ENCODE data around the gene SLC5A7.

SLC5A7 gene

GRCh38 chr2:107986278-107987217 is at the start of gene SLC5A7:
Gene SLC5A7, plus strand, starts transcription at chr2:107986524. Its CDS starts 1,632 bp downstream, at chr2:107988156.
- no peak for DNase-seq

GRCh38 chr2:107961395-107961794 is 24.9 kb upstream of the SLC5A7 start:
- DNase-seq: no peak

DNA sequence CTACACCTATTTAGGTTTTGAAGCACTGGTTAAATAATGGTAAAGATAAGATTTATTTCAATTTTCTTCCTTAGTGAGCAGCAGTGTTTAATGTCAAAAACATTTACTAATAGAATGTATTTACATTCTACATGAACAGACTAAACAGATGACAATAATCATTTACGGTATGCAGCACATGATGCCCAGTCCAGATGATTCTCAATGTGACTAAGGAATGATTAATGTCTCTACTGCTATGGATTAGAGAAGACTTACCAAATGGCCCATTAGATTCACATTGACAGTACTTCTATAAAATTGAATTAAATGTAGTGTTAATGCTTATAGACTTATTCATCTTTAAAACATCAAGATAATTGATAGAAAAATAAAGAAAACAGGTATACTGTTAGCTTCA is 22.1 kb upstream of the SLC5A7 start:
- no peak for DNase-seq

DNA sequence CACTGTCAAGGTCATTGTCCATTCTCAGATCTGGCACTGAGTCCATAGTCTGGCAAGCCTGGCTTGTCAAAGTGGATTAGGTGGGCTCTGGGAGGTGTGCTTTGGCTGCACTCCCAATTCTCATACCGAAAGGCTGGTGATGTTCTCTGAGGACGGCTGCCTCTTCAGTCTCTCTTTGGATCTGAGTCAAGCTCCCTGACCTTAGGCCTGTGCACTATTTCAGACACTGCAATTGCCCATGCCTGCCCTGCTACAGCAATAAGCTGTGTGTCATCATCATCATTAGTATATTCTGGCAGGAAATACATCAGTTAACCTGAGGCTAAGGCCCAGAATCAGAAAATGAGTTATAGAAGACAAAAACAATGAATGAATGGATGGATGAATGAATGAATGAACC is 1.6 kb upstream of the SLC5A7 start:
- DNase-seq: no peak

GRCh38 chr2:107988108-107988507 is 1.8 kb downstream of the SLC5A7 start:
- no peak for DNase-seq

DNA sequence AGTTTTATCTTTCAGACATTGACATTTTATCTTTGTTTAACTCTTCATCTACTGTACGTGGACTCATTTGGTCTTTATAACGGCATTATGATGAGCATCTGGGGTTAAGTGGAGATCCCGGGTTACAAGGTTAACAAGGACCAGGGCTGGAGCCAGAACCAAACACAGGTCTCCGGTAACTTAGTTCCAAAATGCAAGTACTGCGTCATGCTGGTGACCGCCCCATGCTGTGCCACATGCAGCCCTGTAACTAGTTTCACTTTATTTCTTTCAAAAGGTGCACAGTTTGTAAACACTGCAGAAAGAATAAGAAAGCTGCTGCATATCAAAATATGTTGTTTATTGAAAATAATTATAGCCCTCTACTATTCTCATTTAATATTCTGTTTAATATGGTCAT is 3.1 kb downstream of the SLC5A7 start:
- DNase-seq: no peak

- no peak for DNase-seq
These were observed 4.4 kb downstream of the SLC5A7 start for GRCh38 chr2:107990718-107991117.

GRCh38 chr2:107992069-107992468 is 5.7 kb downstream of the SLC5A7 start:
- DNase-seq: no peak

- no peak for DNase-seq
These were observed 12.8 kb downstream of the SLC5A7 start for GRCh38 chr2:107999158-107999557.

- no peak for DNase-seq
These were observed 24.7 kb downstream of the SLC5A7 start for GRCh38 chr2:108010912-108011591.

GRCh38 chr2:108013305-108013704 is 27.0 kb downstream of the SLC5A7 start:
- DNase-seq: no peak

- DNase-seq: no peak
These were observed 36.3 kb downstream of the SLC5A7 start for GRCh38 chr2:108022628-108023027.

DNA sequence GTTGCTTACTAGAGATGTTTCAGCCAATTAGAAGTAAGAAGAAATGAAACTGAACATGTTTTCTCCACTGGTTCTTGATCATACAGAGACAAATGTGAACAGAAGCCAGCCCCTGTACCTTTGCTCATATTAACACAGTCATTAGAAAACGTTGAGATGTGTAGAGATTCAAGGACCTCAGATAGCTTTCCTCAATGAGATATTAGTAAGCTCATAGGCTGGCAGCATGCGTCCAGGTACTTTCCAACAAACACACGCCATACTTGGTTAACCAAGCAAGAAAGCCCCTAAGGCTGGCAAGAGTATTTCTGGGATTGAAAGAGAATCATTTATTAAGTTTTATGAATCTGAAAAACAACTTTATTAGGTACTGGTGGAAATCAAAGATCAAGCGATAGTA is 37.5 kb downstream of the SLC5A7 start:
- no peak for DNase-seq

DNA sequence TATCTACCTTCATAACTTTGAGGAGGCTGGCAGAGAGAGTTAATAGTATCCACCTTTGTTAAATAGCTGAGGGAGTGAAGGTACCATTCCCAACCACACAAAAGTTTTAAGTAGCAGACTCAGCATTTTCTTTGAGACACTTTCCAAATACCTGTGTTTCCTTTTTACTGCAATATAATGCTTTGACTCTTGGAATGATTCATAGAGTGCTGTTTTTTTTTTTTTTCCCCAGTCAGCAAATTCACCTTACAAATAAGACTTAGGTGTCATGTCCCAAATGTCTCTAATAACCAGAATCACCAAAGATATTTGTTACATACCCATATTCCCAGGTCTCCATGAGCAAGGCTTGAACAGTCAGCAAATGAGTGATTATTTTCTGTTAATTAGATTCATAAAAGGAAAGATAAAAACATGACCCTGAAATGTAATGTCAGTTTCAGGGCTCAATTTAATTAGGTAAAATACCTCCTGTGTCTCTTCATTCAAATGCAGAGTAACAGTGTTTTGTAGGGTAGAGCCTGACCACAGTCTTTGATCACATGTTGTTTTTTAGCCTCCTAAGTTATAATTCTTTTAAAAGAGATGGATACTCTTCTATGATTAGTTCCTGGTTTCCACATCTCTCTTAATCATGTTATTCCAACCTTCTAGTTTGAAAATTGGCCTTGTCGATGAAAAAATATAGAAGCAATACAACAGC is 39.9 kb downstream of the SLC5A7 start:
- DNase-seq: no peak

- DNase-seq: no peak
These were observed 43.2 kb downstream of the SLC5A7 start for GRCh38 chr2:108029496-108029895.

- DNase-seq: no peak
These were observed 43.6 kb downstream of the SLC5A7 start for GRCh38 chr2:108029912-108030311.

- no peak for DNase-seq
These were observed 45.2 kb downstream of the SLC5A7 start for GRCh38 chr2:108031471-108031941.

GRCh38 chr2:108034843-108035242 is 48.5 kb downstream of the SLC5A7 start:
- no peak for DNase-seq

GRCh38 chr2:108048752-108049151 is 62.4 kb downstream of the SLC5A7 start:
- DNase-seq: no peak

- DNase-seq: no peak
These were observed 72.3 kb downstream of the SLC5A7 start for GRCh38 chr2:108058576-108059137.

DNA sequence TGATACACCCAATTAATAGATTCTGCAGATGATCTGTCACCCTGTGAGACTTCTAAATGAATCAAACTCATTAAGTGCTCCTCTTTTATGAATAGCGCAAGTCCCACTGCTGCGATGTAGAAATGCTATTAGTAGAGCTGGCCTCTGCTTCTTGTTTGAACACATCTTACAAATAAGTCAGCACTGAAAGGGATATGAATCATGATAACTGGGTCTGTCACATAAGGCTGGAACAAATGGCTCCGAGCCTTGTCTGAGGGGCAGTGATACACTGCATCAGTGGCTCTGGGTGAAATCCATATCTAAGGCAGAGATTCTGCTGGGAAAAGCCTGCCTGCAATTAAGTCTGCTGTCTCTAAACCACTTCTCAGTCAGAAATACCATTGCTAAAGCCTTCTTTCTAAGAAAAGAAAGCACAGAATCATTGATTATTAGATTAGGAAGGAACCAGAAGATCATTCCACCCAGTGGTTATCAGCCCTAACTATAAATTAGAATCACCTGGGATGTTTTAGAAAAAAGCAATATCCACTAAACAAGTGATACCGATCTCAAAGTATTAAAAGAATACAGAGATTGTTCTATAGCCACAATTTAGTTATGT is 75.2 kb downstream of the SLC5A7 start:
- DNase-seq: no peak
